Neural cell (in vitro differentiated cells): Measurements from ENCODE around the gene ZNF618. TPM values are rescaled to one million over a fixed set of nuclear protein-coding genes. Genes with fewer than 3 reads are reported as not detected.

Experiments
- H2AFZ ChIP-seq: fragments of 200-600, 300-800 bp; sonication (generic), shearing (Covaris generic); 2 replicates; pipeline ENCODE4 v1.6.0; 2014; ENCODE audit warnings: low read depth, mild to moderate bottlenecking, antibody characterized with exemption, low read length, moderate library complexity
- H3F3A ChIP-seq: fragments of 200-600 bp; shearing (Covaris generic); 2 replicates; pipeline ENCODE4 v1.6.1; 2016; ENCODE audit warnings: mild to moderate bottlenecking, moderate library complexity, mixed read lengths, antibody characterized with exemption, low read length; ENCODE audit not compliant: insufficient read depth, poor library complexity, severe bottlenecking
- H3K27ac ChIP-seq: fragments of 200-600, 300-800 bp; sonication (generic), shearing (Covaris generic); 2 replicates; pipeline ENCODE4 v1.5.1; 2014; ENCODE audit warnings: mild to moderate bottlenecking, low read length, moderate library complexity
- H3K27me3 ChIP-seq: fragments of 300-800, 200-600 bp; sonication (generic), shearing (Covaris generic); 2 replicates; pipeline ENCODE4 v1.6.0; 2014; ENCODE audit warnings: mild to moderate bottlenecking, low read depth, low read length, moderate library complexity; ENCODE audit not compliant: insufficient read depth
- H3K36me3 ChIP-seq: fragments of 300-800, 200-600 bp; sonication (generic), shearing (Covaris generic); 2 replicates; pipeline ENCODE4 v1.5.1; 2014; ENCODE audit warnings: mild to moderate bottlenecking, antibody characterized with exemption, low read length, moderate library complexity; ENCODE audit not compliant: insufficient read depth
- H3K4me2 ChIP-seq: fragments of 300-800, 200-600 bp; sonication (generic), shearing (Covaris generic); 2 replicates; pipeline ENCODE4 v1.6.0; 2014; ENCODE audit warnings: mild to moderate bottlenecking, low read length
- H3K4me3 ChIP-seq: fragments of 300-800, 200-600 bp; sonication (generic), shearing (Covaris generic); 2 replicates; pipeline ENCODE4 v1.5.1; 2014; ENCODE audit warnings: mild to moderate bottlenecking, low read length, moderate library complexity
- H3K79me2 ChIP-seq: fragments of 200-600 bp; shearing (Covaris generic); replicated peaks from 2 replicates; pipeline ENCODE4 v1.6.0; 2014; ENCODE audit warnings: mild to moderate bottlenecking, low read length, moderate library complexity; ENCODE audit not compliant: insufficient read depth
- H3K9ac ChIP-seq: fragments of 300-800, 200-600 bp; sonication (generic), shearing (Covaris generic); 2 replicates; pipeline ENCODE4 v1.6.1; 2016; ENCODE audit warnings: mild to moderate bottlenecking, low read length, mixed read lengths
- H3K9me2 ChIP-seq: fragments of 200-600 bp; shearing (Covaris generic); 2 replicates; pipeline ENCODE4 v1.6.1; 2016; ENCODE audit warnings: mild to moderate bottlenecking, low read length, mixed read lengths; ENCODE audit not compliant: insufficient read depth
- H3K9me3 ChIP-seq: fragments of 200-600, 300-800 bp; sonication (generic), shearing (Covaris generic); 2 replicates; pipeline ENCODE4 v1.6.1; 2016; ENCODE audit warnings: mild to moderate bottlenecking, mixed run types, low read length, moderate library complexity, mixed read lengths
- H4K20me1 ChIP-seq: fragments of 200-600 bp; shearing (Covaris generic); 2 replicates; pipeline ENCODE4 v1.6.1; 2016; ENCODE audit warnings: mild to moderate bottlenecking, mixed run types; ENCODE audit not compliant: insufficient read depth
- EP300 ChIP-seq: fragments of 450-650 bp; conservative IDR thresholded peaks from 2 replicates; pipeline ENCODE4 v1.6.1; 2014; ENCODE audit warnings: antibody characterized with exemption, mild to moderate bottlenecking, moderate library complexity; ENCODE audit not compliant: poor library complexity, severe bottlenecking
- EZH2 ChIP-seq: fragments of 200-600, 300-800 bp; shearing (Covaris generic), sonication (generic); IDR thresholded peaks from 2 replicates; pipeline ENCODE4 v1.6.1; 2014; ENCODE audit warnings: antibody characterized with exemption, low read length, borderline replicate concordance, mild to moderate bottlenecking; ENCODE audit not compliant: insufficient read depth, poor library complexity, severe bottlenecking
- MXI1 ChIP-seq: fragments of 450-650 bp; conservative IDR thresholded peaks from 2 replicates; pipeline ENCODE4 v1.6.1; 2014; ENCODE audit warnings: antibody characterized with exemption, mild to moderate bottlenecking; ENCODE audit not compliant: poor library complexity, severe bottlenecking
- POLR2AphosphoS5 ChIP-seq: IDR thresholded peaks from 2 replicates; pipeline ENCODE4 v1.6.1; 2012
- RAD21 ChIP-seq: fragments of 450-650 bp; conservative IDR thresholded peaks from 2 replicates; pipeline ENCODE4 v1.6.1; 2014; ENCODE audit warnings: antibody characterized with exemption, mild to moderate bottlenecking, moderate library complexity
- SMC3 ChIP-seq: fragments of 450-650 bp; conservative IDR thresholded peaks from 2 replicates; pipeline ENCODE4 v1.6.1; 2014; ENCODE audit warnings: antibody characterized with exemption, mild to moderate bottlenecking, moderate library complexity; ENCODE audit not compliant: poor library complexity
- TAF1 ChIP-seq: IDR thresholded peaks from 2 replicates; pipeline ENCODE4 v1.6.1; 2012; ENCODE audit warnings: low read depth
- polyA plus RNA-seq: library from polyadenylated mRNA; depleted of rRNA; stranded (reverse); fragments of >200 nt; gene quantifications from 2 replicates; pipeline ENCODE4 v1.2.3, GENCODE V29; 2014
- TF ChIP-seq, protein P1 (sequence below): IDR thresholded peaks from 2 replicates; pipeline ENCODE4 v1.6.1; 2012; ENCODE audit warnings: borderline replicate concordance
- TF ChIP-seq, protein P2 (sequence below): fragments of 450-650 bp; IDR thresholded peaks from 2 replicates; pipeline ENCODE4 v1.5.1; 2014; ENCODE audit warnings: antibody characterized with exemption, mild to moderate bottlenecking, moderate library complexity; ENCODE audit not compliant: poor library complexity, severe bottlenecking

ZNF618 gene
- polyA plus RNA-seq, 1 donor from 2014 or later: 7.1 TPM

DNA sequence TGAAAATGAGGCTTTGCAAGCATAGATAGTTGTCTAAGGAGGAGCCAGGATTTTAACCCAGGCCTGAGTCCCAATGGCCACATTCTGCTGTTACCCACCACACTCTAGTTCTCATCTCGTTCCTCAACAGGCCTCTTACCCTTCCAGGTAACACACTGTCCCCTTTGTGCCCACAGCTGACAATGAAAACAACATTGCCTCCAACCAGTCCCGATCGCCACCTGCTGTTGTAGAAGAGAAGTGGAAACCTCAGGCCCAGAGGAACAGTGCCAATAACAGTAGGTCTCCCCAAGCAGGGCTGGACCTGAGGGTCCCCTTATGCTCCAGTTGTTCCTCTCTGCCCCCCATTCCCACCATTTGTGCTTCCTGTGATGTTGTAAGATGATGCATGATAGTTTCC, 171.6 kb downstream of the ZNF618 start:
- no peak overlapping the region for H3K27ac ChIP-seq
- TF ChIP-seq TAF1 (no peak), SMC3 (no peak), MXI1 (no peak), EP300 (no peak), RAD21 (no peak), POLR2AphosphoS5 (no peak), EZH2 (no peak)
- TF ChIP-seq, protein P1, sequence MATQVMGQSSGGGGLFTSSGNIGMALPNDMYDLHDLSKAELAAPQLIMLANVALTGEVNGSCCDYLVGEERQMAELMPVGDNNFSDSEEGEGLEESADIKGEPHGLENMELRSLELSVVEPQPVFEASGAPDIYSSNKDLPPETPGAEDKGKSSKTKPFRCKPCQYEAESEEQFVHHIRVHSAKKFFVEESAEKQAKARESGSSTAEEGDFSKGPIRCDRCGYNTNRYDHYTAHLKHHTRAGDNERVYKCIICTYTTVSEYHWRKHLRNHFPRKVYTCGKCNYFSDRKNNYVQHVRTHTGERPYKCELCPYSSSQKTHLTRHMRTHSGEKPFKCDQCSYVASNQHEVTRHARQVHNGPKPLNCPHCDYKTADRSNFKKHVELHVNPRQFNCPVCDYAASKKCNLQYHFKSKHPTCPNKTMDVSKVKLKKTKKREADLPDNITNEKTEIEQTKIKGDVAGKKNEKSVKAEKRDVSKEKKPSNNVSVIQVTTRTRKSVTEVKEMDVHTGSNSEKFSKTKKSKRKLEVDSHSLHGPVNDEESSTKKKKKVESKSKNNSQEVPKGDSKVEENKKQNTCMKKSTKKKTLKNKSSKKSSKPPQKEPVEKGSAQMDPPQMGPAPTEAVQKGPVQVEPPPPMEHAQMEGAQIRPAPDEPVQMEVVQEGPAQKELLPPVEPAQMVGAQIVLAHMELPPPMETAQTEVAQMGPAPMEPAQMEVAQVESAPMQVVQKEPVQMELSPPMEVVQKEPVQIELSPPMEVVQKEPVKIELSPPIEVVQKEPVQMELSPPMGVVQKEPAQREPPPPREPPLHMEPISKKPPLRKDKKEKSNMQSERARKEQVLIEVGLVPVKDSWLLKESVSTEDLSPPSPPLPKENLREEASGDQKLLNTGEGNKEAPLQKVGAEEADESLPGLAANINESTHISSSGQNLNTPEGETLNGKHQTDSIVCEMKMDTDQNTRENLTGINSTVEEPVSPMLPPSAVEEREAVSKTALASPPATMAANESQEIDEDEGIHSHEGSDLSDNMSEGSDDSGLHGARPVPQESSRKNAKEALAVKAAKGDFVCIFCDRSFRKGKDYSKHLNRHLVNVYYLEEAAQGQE: no peak
- TF ChIP-seq, protein P2, sequence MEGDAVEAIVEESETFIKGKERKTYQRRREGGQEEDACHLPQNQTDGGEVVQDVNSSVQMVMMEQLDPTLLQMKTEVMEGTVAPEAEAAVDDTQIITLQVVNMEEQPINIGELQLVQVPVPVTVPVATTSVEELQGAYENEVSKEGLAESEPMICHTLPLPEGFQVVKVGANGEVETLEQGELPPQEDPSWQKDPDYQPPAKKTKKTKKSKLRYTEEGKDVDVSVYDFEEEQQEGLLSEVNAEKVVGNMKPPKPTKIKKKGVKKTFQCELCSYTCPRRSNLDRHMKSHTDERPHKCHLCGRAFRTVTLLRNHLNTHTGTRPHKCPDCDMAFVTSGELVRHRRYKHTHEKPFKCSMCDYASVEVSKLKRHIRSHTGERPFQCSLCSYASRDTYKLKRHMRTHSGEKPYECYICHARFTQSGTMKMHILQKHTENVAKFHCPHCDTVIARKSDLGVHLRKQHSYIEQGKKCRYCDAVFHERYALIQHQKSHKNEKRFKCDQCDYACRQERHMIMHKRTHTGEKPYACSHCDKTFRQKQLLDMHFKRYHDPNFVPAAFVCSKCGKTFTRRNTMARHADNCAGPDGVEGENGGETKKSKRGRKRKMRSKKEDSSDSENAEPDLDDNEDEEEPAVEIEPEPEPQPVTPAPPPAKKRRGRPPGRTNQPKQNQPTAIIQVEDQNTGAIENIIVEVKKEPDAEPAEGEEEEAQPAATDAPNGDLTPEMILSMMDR: no peak
- no peaks in the 10 kb centered on the region for H3K9me2 ChIP-seq
- H3K36me3 ChIP-seq: peaks cover 16% of the 10 kb centered on the region
- no peaks in the 10 kb centered on the region for H3K79me2 ChIP-seq
- H3K4me3 ChIP-seq: no peak overlapping the region
- no peak overlapping the region for H3K4me2 ChIP-seq
- no peak overlapping the region for H2AFZ ChIP-seq
- H3K9me3 ChIP-seq: no peaks in the 10 kb centered on the region
- no peak overlapping the region for H3K9ac ChIP-seq
- H3F3A ChIP-seq: no peaks in the 10 kb centered on the region
- H3K27me3 ChIP-seq: no peaks in the 10 kb centered on the region
- H4K20me1 ChIP-seq: no peaks in the 10 kb centered on the region

DNA sequence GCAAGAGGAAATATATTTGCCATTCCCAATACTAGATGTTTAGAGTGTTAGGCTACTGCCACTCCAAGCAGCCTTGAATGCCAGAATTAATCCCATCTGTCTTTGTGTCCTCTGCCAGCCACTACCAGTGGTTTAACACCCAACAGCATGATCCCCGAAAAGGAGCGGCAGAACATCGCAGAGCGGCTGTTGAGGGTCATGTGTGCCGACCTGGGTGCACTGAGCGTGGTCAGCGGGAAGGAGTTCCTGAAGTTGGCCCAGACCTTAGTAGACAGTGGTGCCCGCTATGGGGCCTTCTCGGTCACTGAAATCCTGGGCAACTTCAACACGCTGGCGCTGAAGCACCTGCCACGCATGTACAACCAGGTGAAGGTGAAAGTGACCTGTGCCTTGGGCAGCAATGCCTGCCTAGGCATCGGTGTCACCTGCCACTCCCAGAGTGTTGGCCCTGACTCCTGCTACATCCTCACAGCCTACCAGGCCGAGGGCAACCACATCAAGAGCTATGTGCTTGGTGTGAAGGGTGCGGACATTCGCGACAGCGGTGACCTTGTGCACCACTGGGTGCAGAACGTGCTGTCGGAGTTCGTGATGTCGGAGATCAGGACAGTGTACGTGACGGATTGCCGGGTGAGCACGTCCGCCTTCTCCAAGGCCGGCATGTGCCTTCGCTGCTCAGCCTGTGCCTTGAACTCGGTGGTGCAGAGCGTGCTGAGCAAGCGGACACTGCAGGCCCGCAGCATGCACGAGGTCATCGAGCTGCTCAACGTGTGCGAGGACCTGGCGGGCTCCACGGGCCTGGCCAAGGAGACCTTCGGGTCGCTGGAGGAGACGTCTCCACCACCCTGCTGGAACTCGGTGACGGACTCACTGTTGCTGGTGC, 172.7 kb downstream of the ZNF618 start:
- no peaks in the 10 kb centered on the region for H3K27me3 ChIP-seq
- TF ChIP-seq POLR2AphosphoS5 (no peak), MXI1 (no peak), EZH2 (no peak), RAD21 (no peak), EP300 (no peak), SMC3 (no peak), TAF1 (no peak)
- TF ChIP-seq, protein P2: no peak
- TF ChIP-seq, protein P1: no peak
- H3K79me2 ChIP-seq: no peaks in the 10 kb centered on the region
- no peak overlapping the region for H3K27ac ChIP-seq
- no peaks in the 10 kb centered on the region for H3K9me3 ChIP-seq
- H3K36me3 ChIP-seq: peaks cover 16% of the 10 kb centered on the region
- H3K4me3 ChIP-seq: no peak overlapping the region
- no peaks in the 10 kb centered on the region for H3K9me2 ChIP-seq
- H3F3A ChIP-seq: no peaks in the 10 kb centered on the region
- H2AFZ ChIP-seq: no peak overlapping the region
- H3K9ac ChIP-seq: no peak overlapping the region
- H4K20me1 ChIP-seq: no peaks in the 10 kb centered on the region
- H3K4me2 ChIP-seq: no peak overlapping the region
